GM18502 (cell line): Measurements from ENCODE around the gene ZMYM2.

Experiments
- ATAC-seq: cut with Tn5 transposase; IDR thresholded peaks from one replicate; pipeline ENCODE4 v1.9.1; 2021; ENCODE audit warnings: mild to moderate bottlenecking; ENCODE audit not compliant: unreplicated experiment, poor library complexity

ZMYM2 gene

GRCh38 chr13:20130012-20130411 lies 171.5 kb downstream of the ZMYM2 start:
- ATAC-seq = no peak

GRCh38 chr13:20130652-20131051 lies 172.1 kb downstream of the ZMYM2 start:
- no peak for ATAC-seq

- no peak for ATAC-seq
Observed at GRCh38 chr13:20131057-20131832, 172.7 kb downstream of the ZMYM2 start.

GRCh38 chr13:20132052-20132634 lies 173.6 kb downstream of the ZMYM2 start:
- ATAC-seq = no peak

GRCh38 chr13:20134732-20135131 lies 176.2 kb downstream of the ZMYM2 start:
- ATAC-seq = no peak

GRCh38 chr13:20136781-20137703 lies 178.5 kb downstream of the ZMYM2 start:
- ATAC-seq = peak; percentile 57

GRCh38 chr13:20137875-20138274 lies 179.3 kb downstream of the ZMYM2 start:
- no peak for ATAC-seq

- no peak for ATAC-seq
Observed at GRCh38 chr13:20140487-20140886, 182.0 kb downstream of the ZMYM2 start.
